PC-9 (cell line): ENCODE results near the gene ABTB2. TPM values are rescaled to one million over a fixed set of nuclear protein-coding genes. Genes with fewer than 3 reads are reported as not detected.

Source experiments
- BruUV-seq: library from RNA; stranded (reverse); fragments of 400-500 nt; replicated peaks from 2 replicates; lab custom pipeline; 2021; lab: Mats Ljungman, UMichigan
- CTCF ChIA-PET: fragments of 300-600 bp; sonication (Branson Sonifier 250); formaldehyde crosslinking; loops from one replicate; lab custom pipeline; 2022; ENCODE audit warnings: antibody characterized with exemption; lab: Charles Lee
- POLR2A ChIA-PET: fragments of 300-600 bp; sonication (Branson Sonifier 250); formaldehyde crosslinking; loops from one replicate; lab custom pipeline; 2022; ENCODE audit warnings: antibody characterized with exemption; ENCODE audit not compliant: unreplicated experiment; lab: Charles Lee
- DNase-seq, 2 experiments: peaks; one replicate each; pipeline versions ENCODE4 v3.0.0 to v3.0.0-alpha.2; 2015 to 2022; ENCODE audit warnings: mixed read lengths in 1 of 2
- H2AFZ ChIP-seq: fragments of 200-600 bp; sonication (generic); 2 replicates; pipeline ENCODE4 v1.8.1; 2017; ENCODE audit warnings: antibody characterized with exemption
- H3F3A ChIP-seq: fragments of 200-600 bp; sonication (generic); 2 replicates; pipeline ENCODE4 v1.8.1; 2017; ENCODE audit warnings: antibody characterized with exemption, mild to moderate bottlenecking, low read depth; ENCODE audit not compliant: insufficient read depth
- H3K27ac ChIP-seq: fragments of 200-600 bp; sonication (generic); 2 replicates; pipeline ENCODE4 v1.6.1; 2016; ENCODE audit warnings: mixed run types
- H3K27me3 ChIP-seq: fragments of 200-600 bp; sonication (generic); 2 replicates; pipeline ENCODE4 v1.6.1; 2016; ENCODE audit warnings: low read depth, mixed run types; ENCODE audit not compliant: insufficient read depth
- H3K36me3 ChIP-seq: fragments of 200-600 bp; sonication (generic); 2 replicates; pipeline ENCODE4 v1.6.1; 2016; ENCODE audit warnings: low read depth, mixed run types
- H3K4me1 ChIP-seq: fragments of 200-600 bp; sonication (generic); replicated peaks from 2 replicates; pipeline ENCODE4 v1.6.1; 2016; ENCODE audit warnings: mixed run types; ENCODE audit not compliant: insufficient read depth
- H3K4me2 ChIP-seq: fragments of 200-600 bp; sonication (generic); 2 replicates; pipeline ENCODE4 v1.6.1; 2017; ENCODE audit warnings: mixed run types
- H3K4me3 ChIP-seq: fragments of 200-600 bp; sonication (generic); 2 replicates; pipeline ENCODE4 v1.6.1; 2016; ENCODE audit warnings: mixed run types
- H3K79me2 ChIP-seq: fragments of 200-600 bp; sonication (generic); 2 replicates; pipeline ENCODE4 v1.6.1; 2017; ENCODE audit warnings: low read depth, mixed run types
- H3K9me2 ChIP-seq: fragments of 200-600 bp; sonication (generic); 2 replicates; pipeline ENCODE4 v1.8.1; 2017; ENCODE audit warnings: mild to moderate bottlenecking; ENCODE audit not compliant: insufficient read depth
- H3K9me3 ChIP-seq: fragments of 200-600 bp; sonication (generic); 2 replicates; pipeline ENCODE4 v1.8.1; 2016; ENCODE audit warnings: low read depth; ENCODE audit not compliant: insufficient read depth
- H4K20me1 ChIP-seq: fragments of 200-600 bp; sonication (generic); 2 replicates; pipeline ENCODE4 v1.8.1; 2017; ENCODE audit not compliant: insufficient read depth
- CTCF ChIP-seq: fragments of 200-600 bp; sonication (generic); conservative IDR thresholded peaks from 2 replicates; pipeline ENCODE4 v1.6.1; 2017; ENCODE audit warnings: mixed run types, antibody characterized with exemption, mild to moderate bottlenecking, moderate library complexity
- EZH2 ChIP-seq: fragments of 200-600 bp; sonication (generic); IDR thresholded peaks from 2 replicates; pipeline ENCODE4 v1.8.0; 2017; ENCODE audit warnings: antibody characterized with exemption, low read depth
- intact Hi-C: fragments of 100-400 bp; cut with micrococcal nuclease; formaldehyde crosslinking; loops from one replicate; pipeline ENCODE4 v1.10.0; 2022; ENCODE audit not compliant: unreplicated experiment
- total RNA-seq: library from RNA; stranded (reverse); gene quantifications from 2 replicates; pipeline ENCODE4 v1.2.3, GENCODE V29; 2021

The ABTB2 gene
- total RNA-seq, 1 experiment from 2014 or later = 12.9 TPM

DNA sequence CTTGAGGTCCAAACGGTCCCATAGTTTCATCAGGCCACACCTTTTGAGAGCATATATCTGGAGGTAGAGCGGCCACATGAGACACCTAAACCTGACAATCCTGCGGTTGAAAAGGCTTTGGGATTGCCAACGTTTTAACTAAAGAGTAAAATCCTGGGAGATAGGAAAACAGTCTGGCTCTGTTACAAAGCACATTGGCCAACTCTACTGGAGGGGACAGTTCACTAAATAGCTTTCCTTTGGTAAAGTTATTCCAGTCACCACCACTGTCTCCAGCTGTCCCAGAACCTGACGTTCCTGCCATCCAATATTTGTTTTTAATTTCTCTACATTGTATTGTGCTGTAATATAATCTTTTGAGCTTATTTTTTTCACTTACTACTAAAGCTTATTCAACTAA lies 22.0 kb downstream of the ABTB2 start:
- Histone ChIP-seq H3K36me3 (0 out of 2 replicates have a peak, but pooled peaks cover under 1% of the 10 kb centered on the region), H4K20me1 (no peaks in the 10 kb centered on the region), H3K27ac (no peak overlapping the region), H3K79me2 (peaks cover 89% of the 10 kb centered on the region), H3F3A (peaks cover 51% of the 10 kb centered on the region), H3K27me3 (no peaks in the 10 kb centered on the region), H3K9me2 (no peaks in the 10 kb centered on the region), H2AFZ (no peak overlapping the region), H3K4me1 (peaks cover 74% of the 10 kb centered on the region), H3K4me2 (no peak overlapping the region), H3K9me3 (no peaks in the 10 kb centered on the region), H3K4me3 (no peak overlapping the region)
- intact Hi-C loops = no loop called here
- ChIA-PET POLR2A (no interaction called here), CTCF (interaction anchor here (0.5 kb wide), 1 partner anchor 204 kb away, joined by 3 read pairs; no protein-coding TSS in a partner anchor)
- no peak for DNase-seq
- TF ChIP-seq CTCF (no peak), EZH2 (no peak)
- BruUV-seq = no TSS peak

GRCh38 chr11:34335331-34335730 lies 22.5 kb downstream of the ABTB2 start:
- no peaks in the 10 kb centered on the region for H3K27me3 ChIP-seq
- DNase-seq = no peak
- ChIA-PET CTCF (no interaction called here), POLR2A (no interaction called here)
- H3K4me2 ChIP-seq = no peak overlapping the region
- BruUV-seq = no TSS peak
- H3K9me2 ChIP-seq = no peaks in the 10 kb centered on the region
- no peaks in the 10 kb centered on the region for H4K20me1 ChIP-seq
- intact Hi-C loops = no loop called here
- H3K4me1 ChIP-seq = peaks cover 74% of the 10 kb centered on the region
- H3K79me2 ChIP-seq = peaks cover 89% of the 10 kb centered on the region
- no peak overlapping the region for H2AFZ ChIP-seq
- no peaks in the 10 kb centered on the region for H3K9me3 ChIP-seq
- no peaks in the 10 kb centered on the region for H3K36me3 ChIP-seq
- H3F3A ChIP-seq = peaks cover 51% of the 10 kb centered on the region
- H3K27ac ChIP-seq = no peak overlapping the region
- H3K4me3 ChIP-seq = no peak overlapping the region
- TF ChIP-seq CTCF = no peak
- TF ChIP-seq EZH2 = no peak

- H3K4me3 ChIP-seq = no peak overlapping the region
- H3K36me3 ChIP-seq = no peaks in the 10 kb centered on the region
- POLR2A ChIA-PET = no interaction called here
- H4K20me1 ChIP-seq = no peaks in the 10 kb centered on the region; the same call in 1 of the 2 replicates
- intact Hi-C loops = no loop called here
- no peak overlapping the region for H2AFZ ChIP-seq
- H3F3A ChIP-seq = peaks cover 48% of the 10 kb centered on the region
- no peaks in the 10 kb centered on the region for H3K9me3 ChIP-seq
- CTCF ChIA-PET = interaction anchor here (0.6 kb wide), 1 partner anchor 160 kb away, joined by 5 read pairs; no protein-coding TSS in a partner anchor
- no peaks in the 10 kb centered on the region for H3K27me3 ChIP-seq
- no peak for DNase-seq
- no TSS peak for BruUV-seq
- peaks cover 89% of the 10 kb centered on the region for H3K79me2 ChIP-seq
- H3K27ac ChIP-seq = peak overlapping the region; percentile 80
- peak overlapping the region; percentile 10; the same call in 1 of the 2 replicates for H3K4me2 ChIP-seq
- TF ChIP-seq EZH2 (no peak), CTCF (no peak)
- no peaks in the 10 kb centered on the region for H3K9me2 ChIP-seq
- peaks cover 74% of the 10 kb centered on the region for H3K4me1 ChIP-seq
Measured at GRCh38 chr11:34333787-34334186, 24.0 kb downstream of the ABTB2 start.
